Caco-2 (cell line): Measurements from ENCODE around the gene NUMB. TPM values are rescaled to one million over a fixed set of nuclear protein-coding genes. Genes with fewer than 3 reads are reported as not detected.
A peak's percentile ranks its signal among the peaks of the same experiment; 100 is the strongest.

ENCODE experiments used
- BruUV-seq: library from RNA; stranded (reverse); fragments of 400-500 nt; replicated peaks from 2 replicates; lab custom pipeline; 2021; lab: Mats Ljungman, UMichigan
- CTCF ChIA-PET: fragments of 300-600 bp; sonication (Branson Sonifier 250); formaldehyde crosslinking; loops from one replicate; lab custom pipeline; 2022; ENCODE audit warnings: antibody characterized with exemption; lab: Charles Lee
- POLR2A ChIA-PET: fragments of 300-600 bp; sonication (Branson Sonifier 250); formaldehyde crosslinking; loops from one replicate; lab custom pipeline; 2022; ENCODE audit warnings: antibody characterized with exemption; lab: Charles Lee
- DNase-seq, 2 experiments: peaks; one replicate each; pipeline versions ENCODE4 v3.0.0 to v3.0.0-alpha.2; 2020 to 2022
- H3K27me3 ChIP-seq: replicated peaks from 2 replicates; pipeline ENCODE4 v1.6.0; 2011; ENCODE audit warnings: low read length; ENCODE audit not compliant: control insufficient read depth, insufficient read depth
- H3K36me3 ChIP-seq: 2 replicates; pipeline ENCODE4 v1.5.1; 2011; ENCODE audit warnings: low read length; ENCODE audit not compliant: control insufficient read depth, insufficient read depth
- H3K4me1 ChIP-seq: fragments of 250-450 bp; sonication (Bioruptor Pico); 2 replicates; pipeline ENCODE4 v1.5.1; 2020; ENCODE audit warnings: mild to moderate bottlenecking
- H3K4me3 ChIP-seq: 2 replicates; pipeline ENCODE4 v1.5.1; 2011; ENCODE audit warnings: low read depth, mild to moderate bottlenecking, control low read depth, low read length
- H3K9me3 ChIP-seq: fragments of 250-450 bp; sonication (Bioruptor Pico); 2 replicates; pipeline ENCODE4 v1.5.1; 2020; ENCODE audit warnings: mild to moderate bottlenecking, moderate library complexity
- H3K27ac Mint-ChIP-seq: one replicate; pipeline ENCODE4 v1.8.0; 2022; ENCODE audit warnings: mixed read lengths; ENCODE audit not compliant: unreplicated experiment
- H3K27me3 Mint-ChIP-seq: one replicate; pipeline ENCODE4 v1.8.0; 2022; ENCODE audit warnings: mixed read lengths; ENCODE audit not compliant: insufficient read depth, unreplicated experiment
- H3K36me3 Mint-ChIP-seq: one replicate; pipeline ENCODE4 v1.8.0; 2022; ENCODE audit warnings: mild to moderate bottlenecking, mixed read lengths; ENCODE audit not compliant: insufficient read depth, unreplicated experiment
- H3K4me1 Mint-ChIP-seq: one replicate; pipeline ENCODE4 v1.8.0; 2022; ENCODE audit warnings: low read depth, mixed read lengths; ENCODE audit not compliant: unreplicated experiment
- H3K4me3 Mint-ChIP-seq: one replicate; pipeline ENCODE4 v1.8.0; 2022; ENCODE audit warnings: mild to moderate bottlenecking, moderate library complexity, mixed read lengths; ENCODE audit not compliant: unreplicated experiment
- H3K9me3 Mint-ChIP-seq: one replicate; pipeline ENCODE4 v1.8.0; 2022; ENCODE audit warnings: mixed read lengths; ENCODE audit not compliant: unreplicated experiment
- CTCF ChIP-seq, 2 experiments: fragments of 200-600 bp in 1 of 2; IDR thresholded peaks; 1 replicate in 1 of 2; 2 replicates in 1 of 2; pipeline versions ENCODE4 v1.5.1 to v1.8.0; 2011 to 2022; ENCODE audit warnings: antibody characterized with exemption in 1 of 2, control low read depth in 1 of 2, inconsistent platforms in 1 of 2, low read depth in 1 of 2, low read length in 1 of 2, mild to moderate bottlenecking in 1 of 2, moderate library complexity in 1 of 2; ENCODE audit not compliant: insufficient read depth in 1 of 2, severe bottlenecking in 1 of 2, unreplicated experiment in 1 of 2
- intact Hi-C: fragments of 100-400 bp; cut with micrococcal nuclease; formaldehyde crosslinking; loops from one replicate; pipeline ENCODE4 v1.10.0; 2022; ENCODE audit not compliant: unreplicated experiment
- total RNA-seq: library from RNA; stranded (reverse); gene quantifications from 2 replicates; pipeline ENCODE4 v1.2.3, GENCODE V29; 2022

Gene NUMB
- total RNA-seq, 1 experiment from 2014 or later = 67.6 TPM

DNA sequence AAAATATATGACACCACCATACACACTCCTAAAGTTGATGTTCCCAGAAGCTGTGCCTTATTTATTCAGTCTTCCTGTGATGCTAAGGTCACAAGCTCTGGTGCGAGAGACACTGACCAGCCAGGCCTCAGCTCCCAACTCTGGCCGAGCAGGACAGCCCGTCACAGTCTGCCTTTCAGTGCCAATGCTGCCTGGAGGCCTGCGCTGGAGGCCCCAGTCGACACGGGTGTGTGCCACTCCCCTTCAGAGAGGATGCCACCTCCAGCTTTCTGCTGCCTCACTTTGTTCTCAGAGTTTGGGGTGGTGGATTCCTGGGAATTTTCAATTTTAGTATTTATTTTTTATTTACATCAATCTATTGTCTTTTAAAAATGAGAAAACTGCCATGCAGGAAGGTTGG is 228.3 kb downstream of the NUMB start:
- H3K4me1 Mint-ChIP-seq = peaks cover under 1% of the 10 kb centered on the region
- no TSS peak for BruUV-seq
- H3K36me3 Mint-ChIP-seq = no peaks in the 10 kb centered on the region
- intact Hi-C loops = no loop called here
- CTCF ChIA-PET = interaction anchor here (0.7 to 1.3 kb wide), 2 partner anchors 242 to 694 kb away, joined by 4 read pairs; no protein-coding TSS in a partner anchor
- peaks cover 7% of the 10 kb centered on the region for H3K4me1 ChIP-seq
- H3K27ac Mint-ChIP-seq = no peak overlapping the region
- H3K9me3 Mint-ChIP-seq = no peaks in the 10 kb centered on the region
- DNase-seq = no peak
- no peak for TF ChIP-seq CTCF (IDR thresholded peaks at IDR 0.05; ENCODE audit: insufficient read depth in 1 of 2, low read depth in 1 of 2, low read length in 1 of 2, severe bottlenecking in 1 of 2, unreplicated experiment in 1 of 2)
- H3K36me3 ChIP-seq = no peaks in the 10 kb centered on the region; the same call in 1 of the 2 replicates
- POLR2A ChIA-PET = interaction anchor here (0.6 kb wide), 1 partner anchor 339 kb away, joined by 3 read pairs; the partner anchor contains the start of gene ACOT2
- H3K4me3 Mint-ChIP-seq = no peak overlapping the region
- H3K27me3 Mint-ChIP-seq = no peaks in the 10 kb centered on the region
- no peak overlapping the region for H3K4me3 ChIP-seq
- no peaks in the 10 kb centered on the region for H3K9me3 ChIP-seq
- H3K27me3 ChIP-seq = no peaks in the 10 kb centered on the region

GRCh38 chr14:73227812-73228781 is 230.2 kb downstream of the NUMB start:
- H3K27ac Mint-ChIP-seq = peak overlapping the region; percentile 42

More at GRCh38 chr14:73227812-73228781, 230.2 kb downstream of the NUMB start:
- Histone ChIP-seq H3K27me3 (no peaks in the 10 kb centered on the region), H3K4me1 (no peaks in the 10 kb centered on the region; the same call in 1 of the 2 replicates), H3K9me3 (no peaks in the 10 kb centered on the region), H3K36me3 (no peaks in the 10 kb centered on the region; the same call in 1 of the 2 replicates), H3K4me3 (no peak overlapping the region)
- ChIA-PET POLR2A (no interaction called here), CTCF (no interaction called here)
- Mint-ChIP-seq H3K27me3 (no peaks in the 10 kb centered on the region), H3K9me3 (no peaks in the 10 kb centered on the region), H3K4me3 (no peak overlapping the region), H3K4me1 (no peaks in the 10 kb centered on the region), H3K36me3 (peaks cover 10% of the 10 kb centered on the region)
- intact Hi-C loops = no loop called here
- no TSS peak for BruUV-seq
- DNase-seq = no peak
- TF ChIP-seq CTCF (IDR thresholded peaks at IDR 0.05; ENCODE audit: insufficient read depth in 1 of 2, low read depth in 1 of 2, low read length in 1 of 2, severe bottlenecking in 1 of 2, unreplicated experiment in 1 of 2) = no peak
